Mesendoderm (in vitro differentiated cells): ENCODE data around the gene AFAP1L2. TPM values are rescaled to one million over a fixed set of nuclear protein-coding genes. Genes with fewer than 3 reads are reported as not detected.

Source experiments
- DNase-seq: peaks from one replicate; pipeline ENCODE4 v3.0.0; 2013
- H2AK5ac ChIP-seq: 2 replicates; pipeline ENCODE4 v1.6.1; 2013; ENCODE audit warnings: low read length, inconsistent platforms
- H2BK120ac ChIP-seq: 2 replicates; pipeline ENCODE4 v1.6.1; 2013; ENCODE audit warnings: low read depth, mild to moderate bottlenecking, low read length, moderate library complexity, mixed read lengths
- H2BK15ac ChIP-seq: replicated peaks from 2 replicates; pipeline ENCODE4 v1.6.1; 2013; ENCODE audit warnings: low read depth, mild to moderate bottlenecking, moderate library complexity
- H2BK5ac ChIP-seq: 2 replicates; pipeline ENCODE4 v1.6.1; 2013; ENCODE audit warnings: low read length, inconsistent platforms
- H3K18ac ChIP-seq: 2 replicates; pipeline ENCODE4 v1.6.1; 2013; ENCODE audit warnings: mild to moderate bottlenecking, low read length, mixed read lengths
- H3K23ac ChIP-seq: one replicate; pipeline ENCODE4 v1.6.1; 2013; ENCODE audit warnings: low read length
- H3K27ac ChIP-seq: 2 replicates; pipeline ENCODE4 v1.5.1; 2013; ENCODE audit warnings: low read depth, mild to moderate bottlenecking, inconsistent platforms, low read length, moderate library complexity
- H3K27me3 ChIP-seq: 2 replicates; pipeline ENCODE4 v1.6.1; 2013; ENCODE audit warnings: low read length, control low read depth, mild to moderate bottlenecking, inconsistent platforms; ENCODE audit not compliant: insufficient read depth, poor library complexity
- H3K36me3 ChIP-seq: 2 replicates; pipeline ENCODE4 v1.6.1; 2013; ENCODE audit warnings: low read length, inconsistent platforms; ENCODE audit not compliant: control insufficient read depth, insufficient read depth
- H3K4ac ChIP-seq: one replicate; pipeline ENCODE4 v1.6.1; 2013; ENCODE audit warnings: low read depth, mild to moderate bottlenecking, low read length, moderate library complexity
- H3K4me1 ChIP-seq: 2 replicates; pipeline ENCODE4 v1.6.1; 2013; ENCODE audit warnings: low read depth, low read length, inconsistent platforms; ENCODE audit not compliant: control insufficient read depth
- H3K4me2 ChIP-seq: 2 replicates; pipeline ENCODE4 v1.6.1; 2013; ENCODE audit warnings: low read length
- H3K4me3 ChIP-seq: 2 replicates; pipeline ENCODE4 v1.5.1; 2013; ENCODE audit warnings: mild to moderate bottlenecking, low read length
- H3K56ac ChIP-seq: one replicate; pipeline ENCODE4 v1.6.1; 2013; ENCODE audit warnings: low read length
- H3K79me1 ChIP-seq: 2 replicates; pipeline ENCODE4 v1.6.1; 2013; ENCODE audit warnings: low read length, inconsistent platforms
- H3K79me2 ChIP-seq: 2 replicates; pipeline ENCODE4 v1.6.1; 2013; ENCODE audit warnings: mild to moderate bottlenecking, low read length; ENCODE audit not compliant: control insufficient read depth, insufficient read depth
- H3K9ac ChIP-seq: 2 replicates; pipeline ENCODE4 v1.6.1; 2013; ENCODE audit warnings: low read length, inconsistent platforms
- H4K5ac ChIP-seq: one replicate; pipeline ENCODE4 v1.6.1; 2013; ENCODE audit warnings: low read length
- H4K8ac ChIP-seq: one replicate; pipeline ENCODE4 v1.6.1; 2013; ENCODE audit warnings: low read depth, mild to moderate bottlenecking, control low read depth, low read length, moderate library complexity
- WGBS: extraction: QIAGEN DNeasy Blood & Tissue Kit; methylation state at CpG from one replicate; pipeline ENCODE4 v1.1.7; 2013; ENCODE audit warnings: low lambda C conversion rate, missing lambda C conversion rate; ENCODE audit not compliant: insufficient coverage; ENCODE audit errors: extremely low coverage; 5-methylcytosine and 5-hydroxymethylcytosine counted together
- polyA plus RNA-seq, 2 experiments: library from polyadenylated mRNA; stranded (reverse); fragments of 200-250 nt; gene quantifications; one replicate each; pipeline ENCODE4 v1.2.3, GENCODE V29; 2013

AFAP1L2 gene, protein sequence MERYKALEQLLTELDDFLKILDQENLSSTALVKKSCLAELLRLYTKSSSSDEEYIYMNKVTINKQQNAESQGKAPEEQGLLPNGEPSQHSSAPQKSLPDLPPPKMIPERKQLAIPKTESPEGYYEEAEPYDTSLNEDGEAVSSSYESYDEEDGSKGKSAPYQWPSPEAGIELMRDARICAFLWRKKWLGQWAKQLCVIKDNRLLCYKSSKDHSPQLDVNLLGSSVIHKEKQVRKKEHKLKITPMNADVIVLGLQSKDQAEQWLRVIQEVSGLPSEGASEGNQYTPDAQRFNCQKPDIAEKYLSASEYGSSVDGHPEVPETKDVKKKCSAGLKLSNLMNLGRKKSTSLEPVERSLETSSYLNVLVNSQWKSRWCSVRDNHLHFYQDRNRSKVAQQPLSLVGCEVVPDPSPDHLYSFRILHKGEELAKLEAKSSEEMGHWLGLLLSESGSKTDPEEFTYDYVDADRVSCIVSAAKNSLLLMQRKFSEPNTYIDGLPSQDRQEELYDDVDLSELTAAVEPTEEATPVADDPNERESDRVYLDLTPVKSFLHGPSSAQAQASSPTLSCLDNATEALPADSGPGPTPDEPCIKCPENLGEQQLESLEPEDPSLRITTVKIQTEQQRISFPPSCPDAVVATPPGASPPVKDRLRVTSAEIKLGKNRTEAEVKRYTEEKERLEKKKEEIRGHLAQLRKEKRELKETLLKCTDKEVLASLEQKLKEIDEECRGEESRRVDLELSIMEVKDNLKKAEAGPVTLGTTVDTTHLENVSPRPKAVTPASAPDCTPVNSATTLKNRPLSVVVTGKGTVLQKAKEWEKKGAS
- 2.5 TPM for polyA plus RNA-seq (2013, experiment 1 of 2)
- 2.6 TPM for polyA plus RNA-seq (2013, experiment 2 of 2)

DNA sequence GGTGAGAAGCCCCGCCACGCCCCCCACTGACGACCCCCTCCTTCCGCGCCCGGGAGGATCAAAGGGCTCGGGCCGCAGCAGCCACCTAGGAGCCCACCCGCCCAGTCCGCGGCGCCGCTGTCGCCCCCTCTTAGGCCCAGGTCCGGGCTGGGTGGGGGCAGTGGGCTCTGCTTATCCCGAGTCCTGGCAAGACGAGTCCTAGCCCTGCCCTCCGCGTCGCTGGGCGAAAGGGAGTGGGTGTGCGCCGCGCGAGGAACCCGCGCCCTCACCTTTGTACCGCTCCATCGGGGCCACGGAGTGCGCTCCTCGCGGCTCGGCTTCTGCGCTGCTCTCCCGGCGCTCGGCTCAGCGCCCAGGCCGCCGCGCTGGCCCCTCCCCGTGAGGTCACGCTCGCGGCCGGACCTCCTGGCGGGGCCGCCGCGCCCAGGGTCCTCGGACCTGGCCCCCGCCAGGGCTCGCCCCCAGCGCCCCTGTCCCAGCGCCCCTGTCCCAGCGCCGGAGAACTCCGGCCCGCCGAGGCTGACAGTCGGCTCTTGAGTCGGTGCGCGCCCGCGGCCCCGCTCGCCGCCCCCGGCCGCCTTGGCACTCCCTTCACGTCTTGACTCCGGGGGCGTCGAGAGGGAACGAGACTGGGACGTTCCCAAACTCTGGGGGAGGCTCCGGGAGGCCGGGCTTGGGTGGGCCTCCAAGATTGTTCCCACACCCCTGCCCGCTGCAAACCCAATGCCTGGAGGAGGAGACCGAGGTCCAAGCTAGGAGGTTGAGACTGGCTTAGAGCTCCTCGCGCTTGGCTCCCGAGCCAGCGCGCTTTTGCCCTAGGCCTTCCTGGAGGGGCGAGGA is at the start of gene AFAP1L2:
TSS of gene AFAP1L2 (minus strand) at position 332 of the 840 bp plus-strand sequence. CDS start at position 285, 47 bp downstream.
- H4K5ac ChIP-seq: no peak within 1 kb of the TSS
- peak within 1 kb of the TSS; percentile 35 for H3K4me3 ChIP-seq
- peak within 1 kb of the TSS; percentile 95 for H3K4me2 ChIP-seq
- no peaks in the 10 kb centered on the region for H3K36me3 ChIP-seq
- peak within 1 kb of the TSS; percentile 79 for H3K56ac ChIP-seq
- WGBS: no CpG with 5 or more reads among the region's 88 CpGs
- no peak within 1 kb of the TSS for H2BK5ac ChIP-seq
- no peak within 1 kb of the TSS for H2BK15ac ChIP-seq
- no peak within 1 kb of the TSS for H3K4ac ChIP-seq
- H4K8ac ChIP-seq: no peak within 1 kb of the TSS
- no peak within 1 kb of the TSS for H2AK5ac ChIP-seq
- H3K4me1 ChIP-seq: peaks cover 2% of the 10 kb centered on the region
- no peak within 1 kb of the TSS for H3K27ac ChIP-seq
- H3K79me2 ChIP-seq: no peaks in the 10 kb centered on the region
- H3K9ac ChIP-seq: peak within 1 kb of the TSS; percentile 61
- H3K23ac ChIP-seq: no peak within 1 kb of the TSS
- no peak for DNase-seq
- no peak within 1 kb of the TSS for H2BK120ac ChIP-seq
- H3K27me3 ChIP-seq: peaks cover 4% of the 10 kb centered on the region
- H3K18ac ChIP-seq: peak within 1 kb of the TSS; percentile 32
- no peaks in the 10 kb centered on the region for H3K79me1 ChIP-seq

DNA sequence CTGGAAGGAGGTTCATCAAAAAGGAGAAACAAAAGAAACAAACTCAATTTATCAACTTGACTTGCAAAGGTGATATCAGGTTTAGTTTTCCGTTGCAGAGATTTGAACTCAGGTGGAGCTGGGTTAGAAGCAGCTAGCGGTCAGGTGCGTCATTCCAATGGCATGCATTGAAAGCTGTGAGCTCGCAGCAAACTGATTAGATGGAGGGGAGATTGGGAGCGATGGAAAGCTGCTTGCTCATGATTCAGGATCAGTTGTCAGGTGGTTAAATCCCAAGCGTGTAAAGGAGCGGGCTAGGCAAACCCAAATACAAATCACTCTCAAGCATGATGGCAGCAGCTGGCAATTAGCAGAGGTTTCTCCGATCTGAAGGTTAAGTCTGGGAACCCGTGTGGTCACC is 49.3 kb upstream of the AFAP1L2 start:
- Histone ChIP-seq H4K5ac (no peak overlapping the region), H3K4me1 (no peaks in the 10 kb centered on the region), H2BK15ac (no peak overlapping the region), H3K4me3 (no peak overlapping the region), H3K36me3 (no peaks in the 10 kb centered on the region), H3K56ac (no peak overlapping the region), H3K27me3 (no peaks in the 10 kb centered on the region), H3K18ac (no peak overlapping the region), H3K9ac (no peak overlapping the region), H3K79me2 (no peaks in the 10 kb centered on the region), H3K4me2 (no peak overlapping the region), H3K79me1 (no peaks in the 10 kb centered on the region), H3K4ac (no peak overlapping the region), H2BK120ac (no peak overlapping the region), H3K27ac (no peak overlapping the region), H4K8ac (no peak overlapping the region), H2AK5ac (no peak overlapping the region), H3K23ac (no peak overlapping the region), H2BK5ac (no peak overlapping the region)
- no CpG with 5 or more reads among the region's 9 CpGs for WGBS
- DNase-seq: peak; percentile 83

DNA sequence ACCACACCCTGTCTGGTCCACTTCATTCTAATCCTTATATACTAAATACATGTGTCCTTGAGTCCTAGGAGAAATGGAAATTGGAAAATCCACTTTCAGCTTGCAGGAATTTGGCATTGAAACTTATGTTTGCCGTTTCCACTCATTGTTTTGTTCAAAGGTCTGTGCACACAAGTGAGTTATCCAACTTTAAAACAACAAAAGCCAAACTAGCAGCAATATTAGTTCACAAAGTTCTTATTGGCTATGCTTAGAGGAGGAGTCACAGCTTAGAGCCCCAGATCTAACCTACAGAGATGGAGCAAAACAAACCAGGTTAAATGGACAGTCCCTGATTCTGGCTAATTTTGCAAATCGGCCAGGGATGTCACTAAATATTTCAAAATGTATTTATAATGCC is 44.6 kb upstream of the AFAP1L2 start:
- Histone ChIP-seq H3K27me3 (no peaks in the 10 kb centered on the region), H2AK5ac (no peak overlapping the region), H3K4me1 (no peaks in the 10 kb centered on the region), H3K36me3 (no peaks in the 10 kb centered on the region), H3K4me2 (no peak overlapping the region), H3K23ac (no peak overlapping the region), H3K79me2 (no peaks in the 10 kb centered on the region), H2BK120ac (no peak overlapping the region), H3K56ac (no peak overlapping the region), H3K79me1 (no peaks in the 10 kb centered on the region), H2BK15ac (no peak overlapping the region), H2BK5ac (no peak overlapping the region), H3K4ac (no peak overlapping the region), H3K4me3 (no peak overlapping the region), H3K9ac (no peak overlapping the region), H4K5ac (no peak overlapping the region), H3K18ac (no peak overlapping the region), H3K27ac (no peak overlapping the region), H4K8ac (no peak overlapping the region)
- no peak for DNase-seq
- no CpG with 5 or more reads among the region's 2 CpGs for WGBS

DNA sequence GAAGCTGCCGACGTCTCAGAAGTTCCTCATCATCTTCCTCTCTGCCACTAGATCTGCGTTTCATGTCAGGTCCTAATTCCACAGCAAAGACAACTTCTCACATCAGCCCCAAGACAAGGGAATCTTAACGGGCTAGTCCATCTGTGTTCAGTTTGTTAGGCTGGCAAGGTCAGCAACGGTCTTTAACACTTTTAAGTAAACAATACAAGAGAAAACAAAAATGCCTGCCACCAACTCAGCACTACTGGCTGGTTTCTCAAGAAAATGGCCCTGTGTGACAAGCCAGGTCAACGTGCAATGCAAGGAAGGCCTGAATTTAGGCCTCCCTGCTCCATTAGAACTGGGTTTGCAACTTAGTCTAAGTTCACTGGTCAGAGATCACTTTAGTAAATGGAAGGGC is 41.0 kb upstream of the AFAP1L2 start:
- no peaks in the 10 kb centered on the region for H3K79me2 ChIP-seq
- peaks cover 2% of the 10 kb centered on the region for H3K4me1 ChIP-seq
- no peak overlapping the region for H3K27ac ChIP-seq
- H3K4me3 ChIP-seq: no peak overlapping the region
- H4K8ac ChIP-seq: no peak overlapping the region
- H3K4me2 ChIP-seq: no peak overlapping the region
- no peaks in the 10 kb centered on the region for H3K36me3 ChIP-seq
- no peak overlapping the region for H2BK5ac ChIP-seq
- no CpG with 5 or more reads among the region's 6 CpGs for WGBS
- no peak for DNase-seq
- no peak overlapping the region for H2BK15ac ChIP-seq
- no peaks in the 10 kb centered on the region for H3K27me3 ChIP-seq
- H3K4ac ChIP-seq: no peak overlapping the region
- H3K18ac ChIP-seq: no peak overlapping the region
- no peak overlapping the region for H2AK5ac ChIP-seq
- H3K23ac ChIP-seq: no peak overlapping the region
- no peak overlapping the region for H4K5ac ChIP-seq
- H3K9ac ChIP-seq: no peak overlapping the region
- H3K79me1 ChIP-seq: no peaks in the 10 kb centered on the region
- no peak overlapping the region for H2BK120ac ChIP-seq
- H3K56ac ChIP-seq: no peak overlapping the region

DNA sequence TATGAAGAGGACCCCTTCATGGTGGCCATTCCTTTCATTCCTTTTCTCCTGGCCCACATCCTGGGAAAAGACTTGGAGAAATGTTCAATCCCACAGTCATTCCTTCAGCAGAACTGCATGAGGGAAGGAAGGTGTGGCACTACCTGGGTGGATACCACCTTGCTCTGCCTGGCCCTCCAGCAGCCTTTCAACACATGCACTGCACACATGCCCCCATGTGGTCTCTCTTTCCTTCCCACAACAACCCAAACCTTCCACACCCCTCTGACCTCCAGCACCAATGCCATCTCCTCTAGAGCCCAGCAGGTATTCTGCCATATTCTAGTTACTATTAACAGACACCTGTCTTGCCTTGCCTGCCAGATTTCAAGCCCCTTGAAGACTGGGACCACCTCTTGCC is 40.5 kb upstream of the AFAP1L2 start:
- Histone ChIP-seq H3K23ac (no peak overlapping the region), H3K9ac (no peak overlapping the region), H3K36me3 (no peaks in the 10 kb centered on the region), H3K4ac (no peak overlapping the region), H2BK5ac (no peak overlapping the region), H3K4me2 (no peak overlapping the region), H2BK120ac (no peak overlapping the region), H4K8ac (no peak overlapping the region), H3K27me3 (no peaks in the 10 kb centered on the region), H3K4me1 (peaks cover 2% of the 10 kb centered on the region), H3K4me3 (no peak overlapping the region), H3K79me2 (no peaks in the 10 kb centered on the region), H3K18ac (no peak overlapping the region), H3K56ac (no peak overlapping the region), H4K5ac (no peak overlapping the region), H3K27ac (no peak overlapping the region), H2BK15ac (no peak overlapping the region), H2AK5ac (no peak overlapping the region), H3K79me1 (no peaks in the 10 kb centered on the region)
- DNase-seq: no peak
